ENCODE measurements around the gene PML. TPM values are rescaled to one million over a fixed set of nuclear protein-coding genes. Genes with fewer than 3 reads are reported as not detected.

PML gene
- total and polyA plus RNA-seq, 12 donors, result 17.9 to 50.1 (median 22.5) TPM

DNA sequence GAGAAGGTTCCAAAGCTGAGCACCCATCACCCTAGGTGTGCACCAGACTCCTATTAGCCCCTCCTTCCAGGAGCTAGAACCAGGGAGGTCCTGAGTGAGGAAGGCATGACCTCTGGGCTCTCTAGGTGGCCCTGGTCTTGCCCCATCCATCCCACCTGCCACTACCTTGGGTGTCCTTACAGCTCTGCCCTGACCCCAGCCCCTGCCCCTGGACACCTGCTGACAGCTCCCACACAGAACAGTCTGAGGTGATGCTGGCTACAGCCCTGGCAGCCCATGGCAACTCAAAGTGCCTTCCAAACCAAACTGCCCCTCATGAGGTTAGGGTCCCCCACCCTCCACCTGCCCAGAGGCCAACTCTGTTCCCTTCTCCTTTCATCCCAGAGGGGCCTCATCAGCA lies 50.7 kb downstream of the PML start:
- peak overlapping the region in 5 of 10 donors; percentile 71 to 86 (median 81) for H3K27ac ChIP-seq
- H3K4me1 ChIP-seq, result peaks cover 17 to 76% (median 54%) of the 10 kb centered on the region in 9 donors
- H3K27me3 ChIP-seq, result no peaks in the 10 kb centered on the region
- no peak for DNase-seq
- peaks cover 0 to 39% (median 7%) of the 10 kb centered on the region in 9 donors for H3K36me3 ChIP-seq
- H3K4me3 ChIP-seq, result no peak overlapping the region
- intact Hi-C loops (cut with DNase I), result loop anchor here in 2 of 10 donors (5.0 to 10.0 kb wide), 2 partner anchors 50 to 68 kb away; partner anchors contain the start of genes PML (in 1 of the 2) and STOML1 (in 1 of the 2)
- no peaks in the 10 kb centered on the region for H3K9me3 ChIP-seq
- no peak for ATAC-seq
- TF ChIP-seq, protein P1, sequence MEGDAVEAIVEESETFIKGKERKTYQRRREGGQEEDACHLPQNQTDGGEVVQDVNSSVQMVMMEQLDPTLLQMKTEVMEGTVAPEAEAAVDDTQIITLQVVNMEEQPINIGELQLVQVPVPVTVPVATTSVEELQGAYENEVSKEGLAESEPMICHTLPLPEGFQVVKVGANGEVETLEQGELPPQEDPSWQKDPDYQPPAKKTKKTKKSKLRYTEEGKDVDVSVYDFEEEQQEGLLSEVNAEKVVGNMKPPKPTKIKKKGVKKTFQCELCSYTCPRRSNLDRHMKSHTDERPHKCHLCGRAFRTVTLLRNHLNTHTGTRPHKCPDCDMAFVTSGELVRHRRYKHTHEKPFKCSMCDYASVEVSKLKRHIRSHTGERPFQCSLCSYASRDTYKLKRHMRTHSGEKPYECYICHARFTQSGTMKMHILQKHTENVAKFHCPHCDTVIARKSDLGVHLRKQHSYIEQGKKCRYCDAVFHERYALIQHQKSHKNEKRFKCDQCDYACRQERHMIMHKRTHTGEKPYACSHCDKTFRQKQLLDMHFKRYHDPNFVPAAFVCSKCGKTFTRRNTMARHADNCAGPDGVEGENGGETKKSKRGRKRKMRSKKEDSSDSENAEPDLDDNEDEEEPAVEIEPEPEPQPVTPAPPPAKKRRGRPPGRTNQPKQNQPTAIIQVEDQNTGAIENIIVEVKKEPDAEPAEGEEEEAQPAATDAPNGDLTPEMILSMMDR (IDR thresholded peaks at IDR 0.05), result no peak

DNA sequence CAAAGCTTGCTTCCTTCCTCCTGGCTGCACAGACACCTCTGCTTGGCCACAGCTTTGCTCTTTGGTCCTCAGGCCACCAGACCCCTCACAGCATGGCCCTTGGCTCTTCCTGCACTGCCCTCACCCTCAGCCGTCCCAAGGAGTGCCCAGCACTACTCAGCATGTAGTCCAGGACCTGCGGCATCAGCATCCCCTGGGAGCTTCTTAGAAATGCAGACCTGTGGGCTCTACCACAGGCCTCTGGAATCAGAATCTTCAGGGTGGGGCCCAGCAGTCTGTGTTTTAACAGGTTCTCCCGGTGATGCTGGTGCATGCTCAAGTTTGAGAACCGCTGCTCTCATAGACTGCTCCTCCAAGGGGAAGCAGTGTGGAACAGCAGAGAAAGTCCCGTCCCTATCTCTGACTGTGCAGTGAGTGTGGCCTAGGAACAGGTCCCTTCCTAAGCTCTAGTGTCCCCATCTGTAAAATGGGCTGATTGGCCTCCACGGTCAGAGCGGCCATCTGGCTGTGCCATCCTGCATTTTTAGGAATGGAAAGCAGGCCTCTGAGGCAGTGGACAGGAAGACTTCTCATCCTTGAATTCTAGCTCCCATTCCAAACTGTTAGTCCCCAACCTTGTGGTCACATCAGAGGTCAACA lies 51.2 kb downstream of the PML start:
- H3K27me3 ChIP-seq, result no peaks in the 10 kb centered on the region
- intact Hi-C loops (cut with DNase I), result loop anchor here in 2 of 10 donors (5.0 to 10.0 kb wide), 2 partner anchors 51 to 68 kb away; partner anchors contain the start of genes PML (in 1 of the 2) and STOML1 (in 1 of the 2)
- TF ChIP-seq, protein P1 (IDR thresholded peaks at IDR 0.05), result no peak
- H3K4me1 ChIP-seq, result peaks cover 15 to 76% (median 48%) of the 10 kb centered on the region in 9 donors
- WGBS, 2 donors, result 81% methylated on average over 7 of the region's 7 CpGs
- DNase-seq (no peak), ATAC-seq (no peak)
- peaks cover 0 to 39% (median 7%) of the 10 kb centered on the region in 9 donors for H3K36me3 ChIP-seq
- H3K27ac ChIP-seq, result peak overlapping the region in 5 of 10 donors; percentile 9 to 58 (median 37)
- no peaks in the 10 kb centered on the region for H3K9me3 ChIP-seq
- H3K4me3 ChIP-seq, result no peak overlapping the region

DNA sequence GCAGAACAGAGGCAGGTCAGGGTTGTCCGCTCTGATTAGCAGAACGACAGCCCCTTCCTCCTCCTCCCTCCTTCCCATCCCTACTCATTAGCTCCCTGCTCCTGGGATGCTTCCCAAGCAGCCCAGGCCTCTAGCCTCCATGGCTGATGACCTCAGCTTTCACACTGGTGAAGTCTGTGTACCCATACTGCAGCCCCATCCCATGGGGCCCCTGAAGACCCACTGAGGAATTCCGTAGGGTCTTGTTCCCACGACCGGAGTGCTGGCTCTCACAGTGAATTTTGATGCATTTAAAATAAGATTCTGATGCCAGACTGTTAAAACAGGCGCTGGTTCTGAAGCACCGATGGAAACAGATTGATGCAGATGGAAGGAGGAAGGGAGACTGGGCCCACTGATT lies 51.8 kb downstream of the PML start:
- TF ChIP-seq, protein P1 (IDR thresholded peaks at IDR 0.05), result no peak
- peaks cover 11 to 76% (median 45%) of the 10 kb centered on the region in 9 donors for H3K4me1 ChIP-seq

DNA sequence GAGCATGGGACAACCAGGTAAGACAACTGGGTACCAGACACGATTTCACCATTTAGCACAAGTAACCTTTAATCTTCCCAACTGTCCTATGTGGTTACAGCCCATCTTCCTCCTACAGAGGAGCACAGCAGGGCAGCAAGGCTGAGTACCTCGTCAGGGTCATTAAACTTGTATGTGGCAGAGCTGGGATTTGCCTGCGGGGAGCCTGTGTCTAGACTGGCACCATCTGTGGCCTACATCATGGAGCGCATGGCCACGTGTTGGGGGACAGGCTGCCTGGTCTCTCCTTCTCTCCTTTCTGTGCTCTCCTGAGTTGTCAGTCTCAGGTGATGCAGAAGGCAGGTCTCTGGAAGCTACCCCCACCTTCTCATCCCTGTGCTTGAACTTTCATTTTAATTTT lies 55.6 kb downstream of the PML start:
- ATAC-seq (no peak), DNase-seq (no peak)
- Histone ChIP-seq H3K4me1 (peaks cover 5 to 67% (median 38%) of the 10 kb centered on the region in 9 donors), H3K27ac (peak overlapping the region in 9 of 10 donors; percentile 40 to 87 (median 82)), H3K9me3 (no peaks in the 10 kb centered on the region), H3K4me3 (no peak overlapping the region), H3K36me3 (peaks cover 0 to under 1% (median 0%) of the 10 kb centered on the region in 9 donors), H3K27me3 (no peaks in the 10 kb centered on the region)
- WGBS, 2 donors, result 87 to 93% methylated on average over 5 of the region's 5 CpGs
- TF ChIP-seq, protein P1 (IDR thresholded peaks at IDR 0.05), result no peak
- intact Hi-C loops (cut with DNase I), result loop anchor here in 5 of 10 donors (5.0 to 10.0 kb wide), 5 partner anchors 77 to 1735 kb away; no protein-coding TSS in a partner anchor

More for the DNA sequence above, 51.8 kb downstream of the PML start:
- DNase-seq (no peak), ATAC-seq (peak in 1 of 8 donors; percentile 16)
- 76 to 77% methylated on average over 7 of the region's 7 CpGs for WGBS, 2 donors
- H3K36me3 ChIP-seq, result peaks cover 0 to 38% (median 7%) of the 10 kb centered on the region in 9 donors
- intact Hi-C loops (cut with DNase I), result loop anchor here in 2 of 10 donors (5.0 to 10.0 kb wide), 2 partner anchors 51 to 69 kb away; partner anchors contain the start of genes PML (in 1 of the 2) and STOML1 (in 1 of the 2)
- no peak overlapping the region for H3K4me3 ChIP-seq
- no peaks in the 10 kb centered on the region for H3K9me3 ChIP-seq
- no peaks in the 10 kb centered on the region for H3K27me3 ChIP-seq
- peak overlapping the region in 6 of 10 donors; percentile 9 to 61 (median 42) for H3K27ac ChIP-seq
